Peyer's patch (tissue), 4 donors: ENCODE results near the gene GAL3ST1.

ENCODE experiments used
- CTCF ChIP-seq, 6 experiments: fragments of 450-650 bp in 4 of 6; fragments of 200-600 bp in 2 of 6; sonication (generic) in 1 of 6; IDR thresholded peaks; one replicate each; pipeline ENCODE4 v1.5.1; 2017 to 2019; ENCODE audit warnings: antibody characterized with exemption in 6 of 6, mild to moderate bottlenecking in 3 of 6, moderate library complexity in 1 of 6
- POLR2A ChIP-seq, 2 donors: fragments of 450-650 bp; IDR thresholded peaks; one replicate each; pipeline ENCODE4 v1.5.1; 2017; ENCODE audit warnings: antibody characterized with exemption in 2 of 2, mild to moderate bottlenecking in 2 of 2, moderate library complexity in 2 of 2

- TF ChIP-seq CTCF (IDR thresholded peaks at IDR 0.05): no peak
- no peak for TF ChIP-seq POLR2A (IDR thresholded peaks at IDR 0.05)
These were observed 30.3 kb upstream of the GAL3ST1 start for GRCh38 chr22:30604723-30605122.
